ENCODE data around the gene ACSS1.

The ACSS1 gene

DNA sequence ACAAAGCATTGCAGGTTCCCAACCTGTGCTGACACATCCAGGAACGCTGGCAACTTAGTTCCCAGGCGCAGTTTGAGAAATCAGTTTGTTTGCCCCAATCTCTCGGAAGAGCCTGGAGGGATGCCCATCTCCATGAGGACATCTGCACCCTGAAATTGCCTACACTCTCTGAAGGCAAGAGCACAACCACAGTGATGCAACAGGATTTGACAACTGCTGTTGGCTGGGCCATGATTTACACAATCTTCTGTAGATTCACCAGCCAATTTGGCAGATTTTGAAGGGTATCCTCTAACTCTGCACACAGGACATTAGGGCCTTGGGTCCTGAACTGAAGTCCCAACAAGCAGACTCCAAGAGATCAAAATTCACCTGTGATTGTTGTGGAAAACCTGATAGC is 68.8 kb downstream of the ACSS1 start:
- TF ChIP-seq, protein P1, sequence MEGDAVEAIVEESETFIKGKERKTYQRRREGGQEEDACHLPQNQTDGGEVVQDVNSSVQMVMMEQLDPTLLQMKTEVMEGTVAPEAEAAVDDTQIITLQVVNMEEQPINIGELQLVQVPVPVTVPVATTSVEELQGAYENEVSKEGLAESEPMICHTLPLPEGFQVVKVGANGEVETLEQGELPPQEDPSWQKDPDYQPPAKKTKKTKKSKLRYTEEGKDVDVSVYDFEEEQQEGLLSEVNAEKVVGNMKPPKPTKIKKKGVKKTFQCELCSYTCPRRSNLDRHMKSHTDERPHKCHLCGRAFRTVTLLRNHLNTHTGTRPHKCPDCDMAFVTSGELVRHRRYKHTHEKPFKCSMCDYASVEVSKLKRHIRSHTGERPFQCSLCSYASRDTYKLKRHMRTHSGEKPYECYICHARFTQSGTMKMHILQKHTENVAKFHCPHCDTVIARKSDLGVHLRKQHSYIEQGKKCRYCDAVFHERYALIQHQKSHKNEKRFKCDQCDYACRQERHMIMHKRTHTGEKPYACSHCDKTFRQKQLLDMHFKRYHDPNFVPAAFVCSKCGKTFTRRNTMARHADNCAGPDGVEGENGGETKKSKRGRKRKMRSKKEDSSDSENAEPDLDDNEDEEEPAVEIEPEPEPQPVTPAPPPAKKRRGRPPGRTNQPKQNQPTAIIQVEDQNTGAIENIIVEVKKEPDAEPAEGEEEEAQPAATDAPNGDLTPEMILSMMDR (IDR thresholded peaks at IDR 0.05; ENCODE audit: control insufficient read depth, insufficient read depth, low read depth, low read length, missing control alignments) = no peak
- no peak overlapping the region for H3K4me3 ChIP-seq (ENCODE audit: control insufficient read depth, low read depth, low read length)

DNA sequence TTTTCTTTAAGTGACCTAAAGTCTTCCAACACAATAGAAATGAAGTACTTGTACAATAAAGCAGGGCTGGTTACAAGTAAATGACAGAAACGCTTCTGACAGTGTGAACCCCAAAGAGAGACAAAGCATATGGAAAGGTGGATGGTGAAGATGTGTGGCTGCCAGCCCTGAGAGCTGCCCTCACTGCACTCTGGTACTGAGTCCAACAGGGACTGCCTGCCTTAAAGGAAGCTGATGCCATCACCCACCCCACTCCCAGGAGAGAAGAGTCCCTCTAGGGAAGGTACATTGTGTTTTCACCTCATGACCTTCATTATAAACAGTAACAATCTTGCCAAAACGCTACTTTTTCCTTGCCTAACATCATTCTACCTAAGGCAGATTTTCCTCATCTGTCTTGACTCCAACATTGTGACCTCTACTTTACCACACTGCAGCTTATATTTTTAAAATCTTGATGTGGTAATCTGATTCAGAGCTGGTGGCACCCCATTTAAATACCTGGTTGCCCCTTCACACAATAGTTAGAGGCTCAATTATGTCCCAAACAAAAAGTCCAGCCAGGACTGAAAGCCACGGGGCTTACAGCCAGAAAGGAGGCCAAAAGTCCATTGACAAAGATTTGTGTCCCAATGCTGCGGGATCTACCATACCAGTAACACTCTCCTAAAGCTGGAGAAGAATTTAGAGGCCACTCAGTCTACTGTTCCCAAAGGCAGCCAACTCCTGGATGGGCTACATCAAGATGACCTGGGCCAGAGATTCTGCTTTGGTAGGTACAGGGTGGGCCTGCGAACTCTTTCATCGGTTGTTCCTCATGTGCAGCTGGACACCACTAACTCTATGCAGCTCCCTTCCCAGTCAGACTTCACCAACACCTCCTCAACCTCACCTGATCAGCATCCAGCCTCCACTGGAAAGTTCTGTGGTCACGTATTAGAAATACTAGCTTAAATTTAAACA is 69.8 kb downstream of the ACSS1 start:
- no peak overlapping the region for H3K4me3 ChIP-seq (ENCODE audit: control insufficient read depth, low read depth, low read length)
- TF ChIP-seq, protein P1 (IDR thresholded peaks at IDR 0.05; ENCODE audit: control insufficient read depth, insufficient read depth, low read depth, low read length, missing control alignments) = no peak
- no peak for DNase-seq (ENCODE audit: low read depth)

More for the DNA sequence above, 68.8 kb downstream of the ACSS1 start:
- DNase-seq (ENCODE audit: low read depth) = no peak

- TF ChIP-seq, protein P1 (IDR thresholded peaks at IDR 0.05; ENCODE audit: control insufficient read depth, insufficient read depth, low read depth, low read length, missing control alignments) = no peak
- DNase-seq (ENCODE audit: low read depth) = no peak
- H3K4me3 ChIP-seq (ENCODE audit: control insufficient read depth, low read depth, low read length) = no peak overlapping the region
Measured at GRCh38 chr20:24987244-24987643, 70.7 kb downstream of the ACSS1 start.

GRCh38 chr20:24986436-24987015 is 71.4 kb downstream of the ACSS1 start:
- TF ChIP-seq, protein P1 (IDR thresholded peaks at IDR 0.05; ENCODE audit: control insufficient read depth, insufficient read depth, low read depth, low read length, missing control alignments) = no peak
- no peak overlapping the region for H3K4me3 ChIP-seq (ENCODE audit: control insufficient read depth, low read depth, low read length)
- DNase-seq (ENCODE audit: low read depth) = no peak

GRCh38 chr20:24985802-24986201 is 72.1 kb downstream of the ACSS1 start:
- TF ChIP-seq, protein P1 (IDR thresholded peaks at IDR 0.05; ENCODE audit: control insufficient read depth, insufficient read depth, low read depth, low read length, missing control alignments) = no peak
- H3K4me3 ChIP-seq (ENCODE audit: control insufficient read depth, low read depth, low read length) = no peak overlapping the region
- no peak for DNase-seq (ENCODE audit: low read depth)

DNA sequence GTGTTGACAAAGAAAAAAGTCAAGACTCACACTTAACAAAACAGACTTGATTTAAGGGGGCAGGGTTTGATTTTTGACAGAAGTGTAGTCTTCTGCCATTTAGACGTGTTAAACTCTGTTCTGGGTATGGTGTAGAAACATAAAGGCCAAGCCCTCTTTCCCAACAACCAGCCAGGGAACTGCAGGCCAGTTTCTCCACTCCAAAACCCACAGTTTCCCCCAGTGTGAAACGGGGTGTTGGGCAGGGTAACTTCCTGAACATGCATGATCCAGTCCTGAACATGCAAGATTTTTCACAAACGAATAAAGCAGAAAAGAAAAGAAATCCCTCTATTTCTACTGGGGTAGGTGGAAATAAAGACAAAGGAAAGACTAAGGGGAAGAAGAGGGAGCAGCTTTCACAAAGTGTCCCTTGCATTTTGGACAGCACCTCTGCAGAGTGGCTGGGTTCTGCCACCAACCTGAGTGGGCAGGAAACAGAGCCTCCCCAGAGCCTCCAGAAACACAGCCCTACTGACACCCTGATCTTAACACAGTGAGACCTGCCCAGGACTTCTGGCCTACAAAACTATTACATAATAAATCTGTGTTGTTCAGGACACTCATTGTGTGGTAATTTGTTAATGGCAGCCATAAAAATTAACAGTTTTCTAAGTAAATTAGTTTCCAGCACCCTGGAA is 72.8 kb downstream of the ACSS1 start:
- DNase-seq (ENCODE audit: low read depth) = no peak
- TF ChIP-seq, protein P1 (IDR thresholded peaks at IDR 0.05; ENCODE audit: control insufficient read depth, insufficient read depth, low read depth, low read length, missing control alignments) = no peak

More for the DNA sequence above, 72.8 kb downstream of the ACSS1 start:
- no peak overlapping the region for H3K4me3 ChIP-seq (ENCODE audit: control insufficient read depth, low read depth, low read length)

Measured in AG09309 (cell line).